Measurements from ENCODE around the gene GPC2. TPM values are rescaled to one million over a fixed set of nuclear protein-coding genes. Genes with fewer than 3 reads are reported as not detected.
"Not testable (repeated sequence)": the region's sequence is repeated elsewhere in the genome, so short reads cannot be mapped to it uniquely, and the experiment has no call there.

GPC2 gene
- total RNA-seq, 1 donor from 2014 or later, result 106 TPM

DNA sequence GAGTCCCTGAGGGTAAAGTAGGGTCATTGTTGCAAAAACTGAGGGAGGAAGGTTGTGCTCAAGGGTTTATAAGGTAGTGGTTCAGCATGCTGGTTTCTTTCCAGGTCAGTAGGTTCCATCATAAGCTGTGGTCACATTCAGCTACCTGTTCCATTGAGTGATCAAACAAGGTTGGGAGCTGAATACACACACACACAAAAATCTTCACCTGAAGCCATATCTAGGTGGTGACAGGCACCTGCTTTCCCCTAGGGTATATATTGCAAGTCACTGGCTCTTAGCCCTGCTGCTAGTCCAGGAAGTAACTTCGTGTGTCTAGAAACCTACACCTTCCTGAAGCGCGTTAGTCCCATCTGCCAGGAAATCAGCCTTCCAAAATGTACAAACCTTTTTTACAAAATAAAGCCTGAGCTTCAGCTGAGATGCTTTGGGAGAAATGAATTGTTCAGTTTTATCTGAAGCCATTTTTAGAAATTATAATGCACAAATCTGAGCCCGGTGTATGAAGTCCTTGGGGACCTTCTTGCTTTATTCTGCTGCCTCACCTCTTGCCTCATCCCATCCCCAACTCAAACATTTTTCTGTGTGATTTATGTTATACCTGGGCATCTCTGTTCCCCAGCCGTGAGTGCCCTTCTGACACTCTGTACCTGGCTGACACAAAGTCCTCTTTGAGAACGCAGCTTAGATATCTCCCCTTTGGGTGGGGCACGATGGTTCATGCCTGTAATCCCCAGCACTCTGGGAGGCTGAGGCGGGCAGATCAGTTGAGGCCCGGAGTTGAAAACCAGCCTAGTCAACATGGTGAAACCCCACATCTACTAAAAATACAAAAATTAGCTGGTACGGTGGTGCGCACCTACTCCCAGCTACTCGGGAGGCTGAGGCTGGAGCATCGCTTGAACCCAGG is 39.1 kb downstream of the GPC2 start:
- Mint-ChIP-seq H3K36me3 (ENCODE audit: low read depth) (no peaks in the 10 kb centered on the region), H3K4me1 (no peaks in the 10 kb centered on the region), H3K9me3 (no peaks in the 10 kb centered on the region), H3K27ac (ENCODE audit: unreplicated experiment) (no peak overlapping the region), H3K27me3 (ENCODE audit: low read depth) (no peaks in the 10 kb centered on the region), H3K4me3 (no peak overlapping the region)
- TF ChIP-seq, protein P1, sequence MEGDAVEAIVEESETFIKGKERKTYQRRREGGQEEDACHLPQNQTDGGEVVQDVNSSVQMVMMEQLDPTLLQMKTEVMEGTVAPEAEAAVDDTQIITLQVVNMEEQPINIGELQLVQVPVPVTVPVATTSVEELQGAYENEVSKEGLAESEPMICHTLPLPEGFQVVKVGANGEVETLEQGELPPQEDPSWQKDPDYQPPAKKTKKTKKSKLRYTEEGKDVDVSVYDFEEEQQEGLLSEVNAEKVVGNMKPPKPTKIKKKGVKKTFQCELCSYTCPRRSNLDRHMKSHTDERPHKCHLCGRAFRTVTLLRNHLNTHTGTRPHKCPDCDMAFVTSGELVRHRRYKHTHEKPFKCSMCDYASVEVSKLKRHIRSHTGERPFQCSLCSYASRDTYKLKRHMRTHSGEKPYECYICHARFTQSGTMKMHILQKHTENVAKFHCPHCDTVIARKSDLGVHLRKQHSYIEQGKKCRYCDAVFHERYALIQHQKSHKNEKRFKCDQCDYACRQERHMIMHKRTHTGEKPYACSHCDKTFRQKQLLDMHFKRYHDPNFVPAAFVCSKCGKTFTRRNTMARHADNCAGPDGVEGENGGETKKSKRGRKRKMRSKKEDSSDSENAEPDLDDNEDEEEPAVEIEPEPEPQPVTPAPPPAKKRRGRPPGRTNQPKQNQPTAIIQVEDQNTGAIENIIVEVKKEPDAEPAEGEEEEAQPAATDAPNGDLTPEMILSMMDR (conservative IDR thresholded peaks at IDR 0.05), result no peak
- no peak for DNase-seq (ENCODE audit: low read depth, low spot score)

DNA sequence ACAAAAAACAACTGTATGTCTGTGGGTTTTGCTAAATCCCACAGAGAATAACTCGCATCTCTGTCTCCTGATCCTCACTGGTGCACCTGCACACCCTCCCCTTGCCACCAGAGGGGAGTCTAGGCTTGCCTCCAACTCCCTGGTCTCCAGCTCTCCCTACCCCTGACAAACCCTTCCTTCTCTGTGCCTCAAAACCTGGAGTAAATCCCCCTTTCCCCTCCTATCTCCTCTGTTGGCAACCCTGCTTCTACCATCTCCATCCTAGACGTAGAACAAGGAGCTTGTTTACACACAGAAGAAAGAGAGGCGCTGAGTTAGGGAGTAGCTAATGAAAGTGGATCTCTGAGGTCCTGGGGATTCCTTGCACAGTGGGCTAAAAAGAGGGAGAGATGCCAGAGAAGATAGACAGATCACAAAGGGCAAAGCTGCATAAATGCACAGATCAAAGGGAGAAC is 44.5 kb downstream of the GPC2 start:
- peak; percentile 63 for DNase-seq (ENCODE audit: low read depth, low spot score)
- Mint-ChIP-seq H3K27ac (ENCODE audit: unreplicated experiment) (peak overlapping the region; percentile 1), H3K27me3 (ENCODE audit: low read depth) (peaks cover 9% of the 10 kb centered on the region), H3K4me1 (peaks cover 14% of the 10 kb centered on the region), H3K36me3 (ENCODE audit: low read depth) (no peaks in the 10 kb centered on the region), H3K4me3 (peak overlapping the region; percentile 66), H3K9me3 (no peaks in the 10 kb centered on the region)
- TF ChIP-seq, protein P1 (conservative IDR thresholded peaks at IDR 0.05), result peak; percentile 91

DNA sequence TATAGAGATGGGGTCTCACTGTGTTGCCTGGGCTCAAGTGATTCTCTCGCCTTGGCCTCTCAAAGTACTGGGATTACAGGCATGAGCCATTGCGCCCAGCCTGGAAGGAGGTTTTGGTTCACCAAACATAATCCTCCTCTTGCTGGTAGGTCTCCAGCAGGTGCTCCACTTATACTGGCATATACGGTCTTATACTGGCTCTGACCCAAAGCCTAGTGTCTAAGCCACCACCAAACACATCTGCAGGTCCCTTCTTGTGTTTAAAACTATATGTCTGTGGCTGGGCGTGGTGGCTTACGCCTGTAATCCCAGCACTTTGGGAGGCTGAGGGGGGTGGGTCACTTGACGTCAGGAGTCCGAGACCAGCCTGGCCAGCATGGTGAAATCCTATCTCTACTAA is 45.1 kb downstream of the GPC2 start:
- no peak overlapping the region for H3K27ac Mint-ChIP-seq (ENCODE audit: unreplicated experiment)
- TF ChIP-seq, protein P1 (conservative IDR thresholded peaks at IDR 0.05), result no peak
- H3K36me3 Mint-ChIP-seq (ENCODE audit: low read depth), result no peaks in the 10 kb centered on the region
- peak overlapping the region; percentile 66 for H3K4me3 Mint-ChIP-seq
- DNase-seq (ENCODE audit: low read depth, low spot score), result no peak
- peaks cover 14% of the 10 kb centered on the region for H3K4me1 Mint-ChIP-seq
- H3K9me3 Mint-ChIP-seq, result no peaks in the 10 kb centered on the region
- peaks cover 9% of the 10 kb centered on the region for H3K27me3 Mint-ChIP-seq (ENCODE audit: low read depth)

DNA sequence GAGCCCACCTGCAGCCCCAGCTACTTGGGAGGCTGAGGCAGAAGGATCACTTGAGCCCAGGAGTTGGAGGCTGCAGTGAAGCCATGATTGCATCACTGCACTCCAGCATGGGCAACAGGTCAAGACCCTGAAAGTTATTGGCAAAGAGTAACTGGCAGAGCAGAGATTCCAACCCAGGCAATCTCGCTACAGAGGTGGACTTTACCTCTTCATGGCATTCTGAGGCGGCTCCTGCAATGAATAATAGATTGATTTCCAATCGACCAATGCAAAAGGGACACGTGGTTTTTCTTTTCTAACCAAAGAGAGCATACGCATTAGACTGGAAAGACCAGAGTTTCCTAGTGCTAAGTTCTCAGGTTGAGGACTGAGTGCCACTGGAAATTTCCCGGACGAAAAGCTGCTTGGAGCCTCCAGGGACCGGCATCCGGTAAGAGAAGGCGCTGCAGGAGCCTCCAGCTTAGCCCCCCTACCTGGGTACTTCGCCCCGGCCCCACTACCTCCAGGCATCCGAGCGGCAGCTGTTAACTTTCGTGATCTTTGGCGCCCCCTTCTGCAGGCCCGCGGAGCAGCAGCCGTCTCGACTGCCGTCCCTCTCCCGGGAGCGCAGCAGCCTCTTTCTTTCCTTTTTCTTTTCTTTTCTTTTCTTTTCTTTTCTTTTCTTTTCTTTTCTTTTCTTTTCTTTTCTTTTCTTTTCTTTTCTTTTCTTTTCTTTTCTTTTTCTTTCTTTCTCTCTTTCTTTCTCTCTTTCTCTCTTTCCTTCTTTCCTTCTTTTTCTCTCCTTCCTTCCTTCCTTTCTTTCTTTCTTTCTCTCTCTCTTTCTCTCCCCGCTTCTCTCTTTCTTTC is 46.4 kb downstream of the GPC2 start:
- H3K4me1 Mint-ChIP-seq, result peaks cover 24% of the 10 kb centered on the region
- H3K4me3 Mint-ChIP-seq, result peak overlapping the region; percentile 34
- TF ChIP-seq, protein P1 (conservative IDR thresholded peaks at IDR 0.05), result peak; percentile 93

DNA sequence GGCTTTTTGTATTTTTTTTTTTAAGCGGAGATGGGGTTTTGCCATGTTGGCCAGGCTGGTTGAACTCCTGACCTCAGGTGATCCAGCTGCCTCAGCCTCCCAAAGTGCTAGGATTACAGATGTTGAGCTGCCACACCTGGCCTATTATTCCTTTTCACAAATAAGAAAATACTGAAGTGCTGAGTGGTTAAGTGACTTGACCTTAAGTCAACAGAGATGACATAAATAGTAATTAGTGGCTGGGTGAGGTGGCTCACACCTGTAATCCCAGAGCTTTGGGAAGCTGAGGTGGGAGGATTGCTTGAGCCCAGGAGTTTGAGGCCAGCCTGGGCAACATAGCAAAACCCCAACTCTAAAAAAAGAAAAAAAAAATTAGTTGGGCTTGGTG is 47.0 kb downstream of the GPC2 start:
- not testable (repeated sequence) for DNase-seq (ENCODE audit: low read depth, low spot score); H3K9me3 Mint-ChIP-seq
- H3K4me1 Mint-ChIP-seq, result peaks cover 24% of the 10 kb centered on the region

More for the DNA sequence above, 46.4 kb downstream of the GPC2 start:
- no peak overlapping the region for H3K27ac Mint-ChIP-seq (ENCODE audit: unreplicated experiment)
- H3K36me3 Mint-ChIP-seq (ENCODE audit: low read depth), result no peaks in the 10 kb centered on the region
- no peaks in the 10 kb centered on the region for H3K9me3 Mint-ChIP-seq
- H3K27me3 Mint-ChIP-seq (ENCODE audit: low read depth), result peaks cover 13% of the 10 kb centered on the region
- DNase-seq (ENCODE audit: low read depth, low spot score), result peak; percentile 96

More for the DNA sequence above, 47.0 kb downstream of the GPC2 start:
- not testable (repeated sequence) for H3K4me3 Mint-ChIP-seq; H3K36me3 Mint-ChIP-seq (ENCODE audit: low read depth); H3K27ac Mint-ChIP-seq (ENCODE audit: unreplicated experiment)
- peaks cover 13% of the 10 kb centered on the region for H3K27me3 Mint-ChIP-seq (ENCODE audit: low read depth)

All from neural crest cell (in vitro differentiated cells).